Colon (tissue), 2 donors: ENCODE results near the gene CYTH4.
"Not testable (repeated sequence)": the region's sequence is repeated elsewhere in the genome, so short reads cannot be mapped to it uniquely, and the experiment has no call there.

ENCODE experiments used
- FAIRE-seq: peaks from 2 replicates; lab custom pipeline; 2012; peaks lifted over from hg19 to GRCh38; lab: Jason Lieb, UNC
- donor health status: control.
- donor health status: control.

The CYTH4 gene, protein sequence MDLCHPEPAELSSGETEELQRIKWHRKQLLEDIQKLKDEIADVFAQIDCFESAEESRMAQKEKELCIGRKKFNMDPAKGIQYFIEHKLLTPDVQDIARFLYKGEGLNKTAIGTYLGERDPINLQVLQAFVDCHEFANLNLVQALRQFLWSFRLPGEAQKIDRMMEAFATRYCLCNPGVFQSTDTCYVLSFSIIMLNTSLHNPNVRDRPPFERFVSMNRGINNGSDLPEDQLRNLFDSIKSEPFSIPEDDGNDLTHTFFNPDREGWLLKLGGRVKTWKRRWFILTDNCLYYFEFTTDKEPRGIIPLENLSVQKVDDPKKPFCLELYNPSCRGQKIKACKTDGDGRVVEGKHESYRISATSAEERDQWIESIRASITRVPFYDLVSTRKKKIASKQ

DNA sequence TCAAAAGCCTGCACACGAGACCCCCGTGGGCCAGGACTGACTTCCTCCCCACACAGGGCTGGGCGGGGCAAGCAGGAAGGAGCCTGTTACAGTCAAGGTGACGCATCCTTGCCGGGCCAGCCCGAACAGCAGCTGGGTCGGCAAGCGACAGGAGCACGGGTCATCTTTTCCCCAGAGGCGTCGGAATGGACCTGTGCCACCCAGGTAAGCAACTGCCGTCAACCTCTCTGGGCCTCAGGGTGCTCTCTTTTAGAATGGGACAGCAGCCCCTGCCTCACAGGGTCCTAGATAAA, at the start of gene CYTH4:
TSS of gene CYTH4 (plus strand) at position 124 of the 293 bp plus-strand sequence. CDS start at position 186, 62 bp downstream.
- FAIRE-seq, result no peak

DNA sequence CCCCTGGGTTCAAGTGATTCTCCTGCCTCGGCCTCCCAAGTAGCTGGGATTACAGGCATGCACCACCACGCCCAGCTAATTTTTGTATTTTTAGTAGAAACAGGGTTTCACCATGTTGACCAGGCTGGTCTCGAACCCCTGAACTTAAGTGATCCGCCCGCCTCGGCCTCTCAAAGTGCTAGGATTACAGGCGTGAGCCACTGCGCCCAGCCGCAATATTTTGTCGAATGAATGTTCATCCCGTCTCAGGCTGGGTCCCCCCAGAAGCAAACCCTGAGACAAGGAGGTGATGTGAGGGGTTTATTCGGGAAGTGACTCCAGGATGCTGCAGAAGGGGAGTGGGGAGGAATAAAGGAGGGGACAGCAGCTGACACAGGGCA, 48.9 kb upstream of the CYTH4 start:
- not testable (repeated sequence) for FAIRE-seq

DNA sequence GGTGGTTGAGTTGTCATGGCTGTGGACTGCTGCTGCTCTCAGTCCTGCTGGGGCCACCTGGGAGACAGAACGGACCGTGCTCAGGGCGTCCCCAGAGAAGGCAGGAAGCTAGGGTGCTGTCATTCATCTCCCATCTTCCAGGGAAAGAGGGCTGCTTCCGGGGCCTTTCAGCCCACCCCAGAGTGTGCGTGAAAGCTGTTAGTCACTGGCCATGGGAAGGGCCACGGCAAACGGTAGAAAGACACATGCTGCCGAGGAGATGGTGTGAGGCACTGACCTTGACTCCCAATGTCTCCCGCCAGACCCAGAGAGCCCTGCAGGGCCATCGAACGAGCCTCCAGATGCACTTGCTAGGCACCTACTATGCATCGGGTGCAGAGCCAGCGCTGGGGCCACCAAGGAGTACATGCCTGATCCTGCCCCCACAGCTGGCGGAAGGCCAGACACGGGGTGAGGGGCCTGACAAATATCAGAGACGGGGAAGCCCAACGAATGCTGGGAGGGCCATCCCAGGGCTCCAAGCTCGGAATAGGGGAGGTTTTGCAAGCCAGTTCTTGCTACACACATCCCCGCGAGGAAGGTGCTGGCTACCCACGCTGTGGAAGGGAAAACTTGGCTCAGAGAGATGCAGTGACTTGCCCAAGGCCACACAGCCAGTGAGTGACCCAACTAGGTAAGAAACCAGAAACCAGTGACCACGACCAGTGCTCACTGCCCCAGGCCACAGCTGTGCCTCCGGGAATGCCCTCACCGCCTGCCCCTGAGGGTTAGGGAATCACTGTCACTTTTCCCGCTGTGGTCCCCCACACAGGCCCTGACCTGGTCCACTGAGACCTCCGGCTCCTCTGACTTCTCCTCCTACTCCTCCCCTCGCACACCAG, 48.3 kb upstream of the CYTH4 start:
- FAIRE-seq, result no peak

DNA sequence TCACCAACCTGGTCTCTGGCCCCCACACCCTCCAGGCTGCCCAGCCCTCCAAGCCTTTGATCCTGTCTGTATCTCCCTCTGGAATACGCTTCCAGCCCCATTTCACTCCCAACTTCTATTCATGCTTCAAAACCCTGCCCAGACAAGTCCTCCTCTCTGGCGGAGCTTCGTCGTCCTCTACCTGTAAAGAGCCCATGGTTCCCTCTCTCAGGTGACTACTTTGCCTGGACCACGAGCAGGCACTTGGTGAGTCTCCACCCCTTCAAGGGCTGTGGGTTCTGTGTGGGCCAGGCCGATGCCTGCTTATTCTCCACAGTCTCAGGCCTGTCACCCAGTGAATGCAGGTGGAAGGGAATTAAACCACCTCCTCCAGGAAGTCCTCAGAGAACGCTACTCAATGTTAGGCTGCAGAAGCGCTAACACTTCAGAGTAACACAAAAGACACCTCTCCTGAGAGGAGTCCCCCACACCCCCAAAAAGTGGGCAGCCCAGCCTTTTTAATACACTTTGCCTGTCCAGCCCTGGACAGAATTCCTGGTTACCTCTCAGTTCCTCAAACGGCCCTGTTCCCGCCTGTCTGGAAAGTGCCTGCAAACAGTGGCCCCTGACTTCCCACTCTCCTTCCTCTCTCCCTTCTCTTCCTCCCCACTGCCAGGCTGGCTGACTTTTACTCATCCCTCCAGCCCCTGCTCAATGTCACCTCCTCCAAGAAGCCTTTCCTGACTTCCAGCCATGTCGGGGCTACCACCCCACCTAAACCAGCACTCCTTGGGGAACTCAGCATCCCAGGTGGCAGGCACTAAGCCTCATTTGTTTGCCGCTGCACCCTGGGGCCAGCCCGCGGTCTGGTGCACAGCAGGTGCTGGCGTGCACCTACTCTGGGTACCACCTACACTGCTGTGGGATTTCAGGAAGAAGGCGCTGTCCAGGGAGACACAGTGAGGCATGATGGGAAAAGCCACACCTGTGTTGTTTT, 47.3 kb upstream of the CYTH4 start:
- no peak for FAIRE-seq

DNA sequence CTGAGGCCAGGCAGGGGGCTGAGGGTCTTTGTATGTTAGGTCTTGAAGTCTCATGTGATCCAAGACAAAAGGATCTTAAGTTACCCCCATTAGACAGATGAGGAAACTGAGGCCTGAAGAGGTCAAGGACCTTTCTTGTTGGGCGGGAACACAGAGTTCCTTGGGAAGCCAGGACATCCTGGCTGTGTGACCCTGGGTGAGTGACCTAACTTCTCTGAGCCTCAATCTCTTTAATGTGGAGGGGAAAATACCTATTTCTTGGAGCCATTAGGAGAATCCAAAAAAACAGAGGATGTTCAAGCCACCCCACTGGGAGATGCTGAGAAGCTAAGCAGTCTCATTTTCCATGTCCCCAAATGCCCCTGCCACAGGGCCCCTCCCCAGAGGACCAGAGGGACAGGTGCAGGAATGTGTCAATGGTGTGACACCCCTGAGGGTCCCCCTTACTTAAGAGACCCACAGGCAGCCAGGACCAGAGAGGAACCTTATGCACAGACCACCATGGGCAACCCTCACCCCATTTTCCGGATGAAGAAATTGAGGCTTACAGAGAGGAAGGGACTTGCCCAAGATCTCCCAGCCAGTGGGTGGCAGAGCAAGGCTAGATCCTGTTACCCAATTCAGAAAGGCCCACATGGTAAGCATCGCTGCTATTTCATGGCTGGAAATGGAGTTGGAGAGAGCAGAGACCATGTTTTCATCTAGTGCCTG, 46.3 kb upstream of the CYTH4 start:
- no peak for FAIRE-seq

DNA sequence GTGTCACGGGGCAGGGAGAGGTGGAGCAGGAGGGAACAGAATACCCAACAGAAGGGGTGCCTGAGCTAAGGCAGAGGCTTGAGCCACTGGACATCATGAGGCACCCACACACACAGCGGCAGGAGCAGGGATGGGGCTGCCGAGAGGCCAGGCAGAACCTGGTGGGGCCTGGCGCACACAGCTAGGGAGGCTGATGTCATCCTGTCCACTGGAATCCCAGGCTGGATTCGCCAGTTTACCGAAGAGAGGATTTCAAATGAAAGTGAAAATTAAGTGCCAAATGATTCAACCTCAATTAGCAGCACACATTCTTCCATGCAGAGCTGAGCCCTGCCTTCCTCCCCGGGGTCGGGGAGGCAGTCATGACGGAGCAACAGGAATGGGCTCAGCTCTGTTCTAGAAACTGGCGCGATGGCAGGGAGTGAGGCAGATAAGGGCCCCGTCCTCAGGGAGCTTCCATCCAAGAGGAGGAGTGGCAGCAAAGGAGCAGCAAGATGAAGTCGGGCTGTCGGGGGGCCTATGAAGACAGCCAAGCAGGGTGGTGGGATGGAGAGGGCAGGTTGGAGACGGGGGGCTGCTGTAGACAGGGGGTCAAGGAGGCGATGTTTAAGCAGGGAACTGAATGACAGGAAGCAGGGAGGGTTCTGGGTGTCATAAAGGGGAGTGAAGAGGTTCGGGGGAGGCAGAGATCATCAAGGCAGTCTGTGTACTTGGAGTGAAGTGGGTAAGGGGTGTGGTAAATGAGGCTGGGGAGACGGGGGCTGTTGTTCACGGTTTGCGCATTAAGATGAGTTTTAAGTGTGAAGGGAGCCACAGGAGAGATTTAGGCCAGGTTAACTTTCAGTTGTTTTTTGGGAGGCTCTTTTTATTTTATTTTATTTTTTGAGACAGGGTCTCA, 44.7 kb upstream of the CYTH4 start:
- no peak for FAIRE-seq

DNA sequence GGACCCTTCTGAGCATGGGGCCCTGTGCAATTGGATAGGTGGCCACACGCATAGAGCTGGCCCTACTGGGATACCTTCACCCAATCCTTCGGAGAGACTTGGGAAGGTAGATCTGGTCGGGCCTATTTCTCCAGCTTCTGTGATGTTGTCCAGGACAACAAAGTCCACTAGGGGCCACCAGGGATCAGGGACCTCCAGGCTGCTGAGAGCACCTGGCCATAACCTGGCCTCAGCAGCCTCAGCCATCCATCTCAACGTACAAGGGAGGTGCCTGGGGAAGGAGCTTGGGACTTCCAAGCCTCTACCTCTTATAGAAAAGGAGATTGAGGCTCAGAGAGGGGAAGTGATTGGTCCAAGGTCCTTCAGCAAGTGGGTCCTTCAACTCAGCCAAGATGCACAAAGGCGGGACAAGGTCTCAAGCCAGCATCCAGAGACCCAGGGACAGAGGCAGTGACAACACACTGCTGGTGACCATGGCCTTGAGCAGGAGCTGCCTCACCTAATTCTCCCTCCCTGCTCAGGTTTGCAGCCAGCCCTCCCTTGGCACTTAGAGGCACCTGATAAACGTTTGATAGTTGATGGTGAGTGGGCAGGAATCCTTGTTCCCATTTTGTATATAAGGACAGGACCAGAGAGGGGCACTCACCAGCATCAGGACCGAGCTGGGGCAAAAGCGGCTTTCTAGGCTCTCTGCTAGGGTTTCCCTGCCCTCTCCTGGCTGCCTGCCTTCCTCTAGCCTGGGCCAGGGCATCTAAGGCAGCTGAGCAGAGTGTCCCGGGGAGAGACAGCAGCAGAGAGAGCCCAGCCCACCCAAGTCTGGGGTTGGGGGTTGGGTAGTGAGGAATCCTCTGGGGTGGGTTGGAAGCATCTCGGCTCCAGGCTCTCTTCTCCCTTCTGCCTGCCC, 42.7 kb upstream of the CYTH4 start:
- FAIRE-seq, result no peak

DNA sequence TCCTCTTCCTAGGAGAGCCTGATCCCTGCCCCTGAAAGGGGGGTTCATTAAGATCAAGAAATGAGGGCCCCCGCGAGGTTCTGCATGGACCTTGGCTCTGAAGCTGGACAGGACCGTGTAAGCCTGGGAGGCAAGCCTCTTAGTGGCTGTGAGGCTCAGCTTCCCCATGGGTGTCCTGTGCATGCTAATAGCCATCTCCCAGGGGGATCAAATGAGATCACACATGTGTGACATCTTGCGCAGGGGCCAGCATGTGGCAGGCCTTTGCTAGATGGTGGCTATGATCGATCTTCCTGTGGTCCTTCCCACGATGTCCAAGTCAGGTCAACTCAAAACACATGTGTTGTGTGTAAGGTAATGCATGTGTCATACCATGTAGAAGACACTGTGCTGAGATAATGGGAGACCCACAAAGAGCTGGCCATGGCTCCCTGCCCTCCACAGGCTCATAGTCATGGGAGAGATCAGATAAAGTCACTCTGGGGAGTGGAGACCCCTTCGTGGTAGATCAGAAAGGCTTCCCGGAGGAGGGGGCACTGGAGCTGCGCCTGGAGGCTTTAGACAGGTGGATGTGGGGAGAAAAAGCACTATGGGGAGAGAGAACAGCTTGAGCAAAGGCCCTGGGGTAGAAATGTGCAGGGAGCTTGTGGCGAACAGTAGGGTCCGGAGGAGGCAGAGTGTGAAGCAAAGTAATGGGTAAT, 41.9 kb upstream of the CYTH4 start:
- no peak for FAIRE-seq

DNA sequence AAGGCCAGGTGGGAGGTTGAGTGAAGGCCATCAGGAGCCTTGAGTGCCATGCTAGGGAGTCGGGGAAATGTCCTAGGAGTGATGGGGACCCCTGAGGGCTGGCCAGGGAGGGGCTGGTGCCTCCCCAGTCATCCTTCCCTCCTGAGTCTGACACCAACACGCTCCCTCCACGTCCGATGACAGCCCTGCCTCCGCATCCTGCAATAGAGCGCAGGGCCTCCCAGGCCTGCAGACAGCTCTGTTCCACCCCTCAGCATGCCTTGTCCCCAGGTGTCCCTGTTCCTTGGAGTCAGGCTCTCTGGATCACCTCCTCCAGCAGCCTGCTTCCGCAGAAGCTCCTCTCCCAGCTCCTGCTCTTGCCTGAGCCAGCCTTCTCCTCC, 41.4 kb upstream of the CYTH4 start:
- FAIRE-seq, result no peak

DNA sequence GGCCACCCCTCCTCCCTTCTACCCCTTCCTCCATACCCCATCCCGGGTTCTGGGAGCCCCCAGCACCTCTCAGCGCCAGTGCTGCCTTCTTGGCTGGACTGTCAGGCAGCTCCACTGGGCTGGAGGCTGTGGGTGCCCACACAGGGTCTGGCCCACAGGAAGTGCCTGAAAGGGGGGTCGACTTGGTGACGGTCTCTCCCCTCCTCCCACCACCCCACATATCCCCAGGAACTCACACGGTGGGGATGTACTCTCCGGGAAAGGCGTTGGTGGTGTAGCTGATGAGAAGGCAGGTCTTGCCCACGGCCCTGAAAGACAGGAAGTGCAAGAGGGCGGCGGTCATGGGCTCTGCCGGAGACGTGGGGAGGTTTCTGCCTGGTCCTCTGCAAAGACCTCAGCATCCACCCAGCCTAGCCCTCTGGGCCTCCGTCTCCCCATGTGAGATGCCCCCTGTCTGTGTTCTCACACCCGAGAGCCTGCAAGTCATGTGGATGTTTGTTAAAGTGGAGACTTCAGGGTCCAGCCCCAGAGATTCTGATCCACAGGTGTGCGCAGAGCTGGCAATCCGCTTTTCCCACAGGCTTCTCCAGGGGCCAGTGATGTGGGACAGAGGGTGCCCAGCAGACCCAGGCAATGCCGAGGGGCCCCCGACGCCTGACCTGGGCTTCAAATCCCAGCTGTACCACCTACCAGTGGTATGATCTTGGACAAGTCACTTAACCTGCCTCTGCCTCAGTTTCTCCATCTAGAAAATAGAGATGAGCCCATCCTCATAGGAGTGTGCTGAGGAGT, 40.8 kb upstream of the CYTH4 start:
- no peak for FAIRE-seq

DNA sequence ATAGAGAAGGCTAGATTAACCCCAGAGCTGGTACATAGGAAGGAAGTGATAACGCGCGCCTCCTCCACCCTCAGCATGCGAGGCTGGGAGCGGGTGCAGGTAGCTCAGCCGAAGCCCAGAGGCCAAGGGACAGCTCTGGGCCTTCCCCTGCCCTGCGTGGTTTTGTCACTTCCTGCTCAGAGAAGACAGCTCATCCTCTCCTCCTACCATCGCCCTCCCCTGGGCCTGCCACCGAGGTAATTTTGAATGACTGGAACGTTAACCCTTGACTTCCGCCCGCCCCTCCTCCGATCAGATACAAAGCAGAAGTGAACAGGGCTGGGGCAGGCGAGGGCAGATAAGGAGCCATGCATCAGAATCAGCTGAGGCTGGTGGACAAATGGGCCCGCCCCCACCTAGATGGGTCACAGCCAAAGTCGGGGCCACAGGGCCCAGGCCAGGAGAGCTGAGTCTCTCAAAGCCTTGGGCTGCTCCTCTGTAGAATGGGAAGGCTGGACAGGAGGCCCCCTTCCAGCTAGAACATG, 39.9 kb upstream of the CYTH4 start:
- FAIRE-seq, result no peak

DNA sequence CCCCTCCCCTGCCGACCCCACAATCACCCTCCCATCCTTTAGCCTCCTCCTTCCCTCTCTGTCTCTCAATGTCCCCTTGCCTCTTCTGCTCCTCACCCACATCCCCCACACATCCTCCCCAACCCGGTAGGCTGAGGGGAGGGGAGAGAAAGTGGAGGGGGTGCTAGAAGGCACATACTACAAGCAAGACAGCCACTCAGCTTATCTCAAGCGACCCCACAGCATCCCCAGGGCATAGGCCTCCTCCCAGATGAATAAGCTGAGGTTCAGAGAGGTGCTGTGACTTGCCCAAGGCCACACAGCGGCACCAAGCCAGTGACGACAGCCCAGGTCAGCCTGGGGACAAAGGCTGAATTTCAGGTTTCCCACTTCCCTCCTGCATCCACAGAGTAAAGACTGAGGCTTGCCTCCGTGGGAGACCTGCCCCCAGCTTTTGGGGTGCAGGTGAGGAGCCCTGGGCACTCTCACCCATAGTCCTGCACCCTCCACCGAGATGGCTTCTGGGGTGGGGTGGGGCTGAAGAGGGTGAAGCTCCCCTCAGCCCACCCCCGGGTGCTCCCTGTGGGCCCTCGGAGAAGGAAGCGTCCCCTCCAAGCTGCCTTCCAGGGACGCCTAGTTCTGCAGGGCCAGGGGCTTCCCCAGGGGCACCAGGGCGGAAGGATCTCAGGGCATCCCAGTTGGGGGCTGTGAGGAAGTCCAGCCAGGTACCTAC, 38.8 kb upstream of the CYTH4 start:
- FAIRE-seq, result no peak

DNA sequence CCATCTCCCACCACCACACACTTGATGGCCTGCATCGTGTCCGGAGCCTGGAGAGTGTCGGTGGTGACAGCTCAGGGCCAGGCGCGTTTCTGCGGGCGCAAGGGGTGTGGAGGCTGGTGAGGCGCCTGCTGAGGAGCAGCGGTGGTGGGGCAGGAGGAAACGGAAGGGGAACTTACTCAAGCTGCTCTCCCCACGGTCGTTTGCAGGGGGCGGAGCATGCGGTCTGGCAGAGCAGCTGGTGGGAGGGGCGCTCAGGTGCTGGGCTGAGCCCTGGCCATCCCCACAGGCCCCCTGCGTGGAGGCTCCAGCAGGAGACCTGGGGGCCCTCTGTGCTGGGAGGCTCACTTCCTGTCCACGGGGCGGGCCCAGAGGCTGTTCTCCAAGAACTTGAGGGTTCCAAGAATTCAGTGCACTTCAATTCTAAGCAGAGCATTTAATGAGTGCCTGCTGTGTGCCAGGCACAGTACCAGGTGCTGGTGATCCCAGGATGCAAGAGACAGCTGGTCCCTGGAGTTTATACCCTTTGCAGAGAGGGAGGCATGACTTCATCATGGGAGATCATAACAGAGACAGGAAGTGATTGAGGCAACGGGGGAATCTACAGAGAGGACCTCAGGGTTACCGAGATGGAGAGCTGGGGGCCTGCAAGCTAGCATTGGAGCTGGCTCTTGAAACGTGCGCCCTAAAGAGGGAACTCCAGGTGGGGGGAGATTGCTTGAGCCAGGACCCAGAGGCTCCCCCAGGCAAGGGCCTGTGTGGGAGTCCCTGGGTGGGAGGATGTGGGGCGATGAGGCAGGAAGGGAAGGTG, 38.0 kb upstream of the CYTH4 start, which contains the start of gene RAC2:
TSS of gene RAC2 (minus strand) at position 156 of the 808 bp plus-strand sequence. CDS start at position 35, 121 bp downstream.
- FAIRE-seq, result no peak

DNA sequence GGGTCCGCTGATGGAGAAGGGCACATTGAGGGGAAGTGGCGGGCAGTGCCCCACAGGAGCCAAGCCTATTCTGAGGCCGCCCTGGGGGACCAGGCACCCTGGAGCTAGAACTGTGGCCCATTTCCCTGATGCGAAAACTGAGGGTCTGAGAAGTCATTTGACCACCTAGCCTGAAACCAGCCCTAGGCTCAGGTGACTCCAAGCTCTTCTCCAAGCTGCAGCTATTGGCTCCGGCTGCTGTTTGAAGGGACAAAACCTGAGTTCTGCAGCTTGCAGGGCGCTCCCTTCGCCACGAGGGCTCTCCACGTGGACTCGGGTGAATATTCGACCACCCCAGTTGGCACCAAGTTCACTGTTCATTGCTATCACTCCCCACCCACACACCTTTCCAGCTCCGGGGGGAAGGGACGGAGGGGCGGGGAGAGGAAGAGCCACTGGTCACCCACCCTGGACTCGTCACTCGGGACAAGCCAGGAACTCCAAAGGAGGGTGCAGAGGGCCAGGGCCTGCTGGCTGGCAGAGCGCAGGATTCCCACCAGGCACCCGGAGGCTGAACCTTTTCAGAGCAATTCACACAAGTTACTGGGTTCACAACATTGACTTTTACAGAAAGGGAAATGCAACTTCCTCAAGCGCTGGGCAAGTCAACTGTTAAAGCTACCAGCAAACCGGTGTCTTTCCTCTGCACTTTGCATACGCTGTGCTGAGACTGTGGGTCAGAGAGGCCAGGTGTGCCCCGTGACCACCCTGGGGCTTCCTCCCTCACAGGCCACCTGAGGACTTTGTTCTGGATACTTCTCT, 37.2 kb upstream of the CYTH4 start:
- no peak for FAIRE-seq

DNA sequence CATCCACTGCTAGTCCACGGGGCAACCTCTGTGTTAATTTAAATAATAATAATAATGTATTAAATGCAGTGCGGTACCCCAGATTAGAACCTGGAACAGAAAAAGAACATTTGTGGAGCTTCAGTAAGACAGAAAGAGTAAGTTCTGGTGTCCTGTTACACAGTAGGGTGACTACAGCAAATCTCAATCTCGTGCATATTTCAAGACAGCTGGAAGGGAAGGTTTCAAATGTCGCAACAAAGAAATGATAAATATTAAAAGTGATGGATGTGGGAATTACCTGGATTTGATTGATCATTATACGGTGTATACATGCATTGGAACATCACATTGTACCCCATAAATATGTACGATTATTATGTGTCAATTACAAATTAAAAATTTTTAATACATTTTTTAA, 36.6 kb upstream of the CYTH4 start:
- FAIRE-seq, result no peak
